Astrocyte of the spinal cord (primary cell): ENCODE measurements around the gene PLAAT2.

ENCODE experiments used
- DNase-seq: peaks from one replicate; pipeline ENCODE4 v3.0.0; 2011; ENCODE audit warnings: low read depth, low spot score
- H3K4me3 ChIP-seq: 2 replicates; pipeline ENCODE4 v1.5.1; 2011; ENCODE audit warnings: low read depth, mild to moderate bottlenecking, low read length, moderate library complexity
- CTCF ChIP-seq: IDR thresholded peaks from 2 replicates; pipeline ENCODE4 v1.5.1; 2012; ENCODE audit warnings: low read depth, mild to moderate bottlenecking, low read length, inconsistent platforms
- in situ Hi-C: cut with HindIII; loops from 2 replicates; pipeline ENCODE4 v1.10.0; 2017; ENCODE audit warnings: low sequenced_read_pairs

Gene PLAAT2

GRCh38 chr11:63512816-63513215 lies 50.4 kb downstream of the PLAAT2 start:
- no peak for DNase-seq
- in situ Hi-C loops = no loop called here
- H3K4me3 ChIP-seq = no peak overlapping the region
- no peak for TF ChIP-seq CTCF

DNA sequence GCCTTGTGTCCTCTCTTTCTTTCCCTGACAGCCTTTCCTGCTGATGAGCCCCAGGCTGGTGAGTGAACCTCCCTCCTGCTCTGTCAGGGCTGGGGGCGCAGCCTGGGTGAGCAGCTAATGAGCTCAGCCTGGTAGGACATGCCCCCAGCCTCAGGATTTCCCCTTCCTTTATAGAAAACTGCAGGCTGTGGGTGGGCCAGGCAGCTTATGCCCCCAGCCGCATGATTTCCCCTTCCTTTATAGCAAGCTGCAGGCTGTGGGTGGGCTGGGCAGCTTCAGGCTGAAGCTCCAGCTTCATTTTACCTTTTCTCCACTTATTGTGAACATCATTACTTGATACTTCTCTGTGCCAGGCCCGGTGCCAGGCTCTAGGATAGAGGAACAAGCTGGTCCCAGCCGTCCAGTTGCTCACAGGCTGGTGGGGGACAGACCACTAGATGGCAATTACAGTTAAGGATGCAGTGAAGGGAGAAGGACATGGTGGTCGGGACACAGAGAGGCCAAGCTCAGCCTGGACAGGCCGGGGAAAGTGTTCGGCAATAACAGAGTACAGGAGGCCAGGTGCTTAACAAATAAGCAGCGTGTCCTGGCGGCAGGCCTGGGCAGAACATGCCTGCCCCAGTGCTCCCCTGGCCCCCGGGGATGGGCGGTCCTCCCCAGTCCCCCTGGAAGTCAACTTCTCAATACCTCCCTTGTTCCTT lies 52.0 kb downstream of the PLAAT2 start:
- in situ Hi-C loops = no loop called here
- H3K4me3 ChIP-seq = no peak overlapping the region
- DNase-seq = no peak
- no peak for TF ChIP-seq CTCF

GRCh38 chr11:63510360-63511047 lies 52.7 kb downstream of the PLAAT2 start:
- DNase-seq = peak; percentile 72
- no peak overlapping the region for H3K4me3 ChIP-seq
- TF ChIP-seq CTCF = no peak
- in situ Hi-C loops = no loop called here

- no peak overlapping the region for H3K4me3 ChIP-seq
- TF ChIP-seq CTCF = no peak
- DNase-seq = no peak
- in situ Hi-C loops = no loop called here
Measured at GRCh38 chr11:63508745-63509144, 54.4 kb downstream of the PLAAT2 start.

- in situ Hi-C loops = no loop called here
- DNase-seq = no peak
- H3K4me3 ChIP-seq = no peak overlapping the region
- peak; percentile 23 for TF ChIP-seq CTCF
Measured at GRCh38 chr11:63508009-63508408, 55.2 kb downstream of the PLAAT2 start.

DNA sequence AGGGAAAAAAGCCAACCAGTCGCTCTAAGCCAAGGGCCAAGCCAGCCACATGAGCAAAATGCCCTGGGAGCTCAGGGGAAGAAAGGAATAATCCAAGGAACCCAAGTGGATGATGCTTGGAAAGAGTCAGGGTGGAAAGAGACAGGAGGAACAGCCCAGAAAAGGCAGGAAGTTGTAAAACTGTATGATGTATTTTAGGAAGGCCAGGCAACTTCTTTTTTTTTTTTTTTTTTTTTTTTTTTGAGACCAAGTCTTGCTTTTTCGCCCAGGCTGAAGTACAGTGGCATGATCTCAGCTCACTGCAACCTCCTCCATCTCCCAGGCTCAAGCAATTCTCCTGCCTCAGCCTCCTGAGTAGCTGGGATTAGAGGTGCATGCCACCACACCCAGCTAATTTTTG lies 55.7 kb downstream of the PLAAT2 start:
- DNase-seq = no peak
- in situ Hi-C loops = no loop called here
- no peak overlapping the region for H3K4me3 ChIP-seq
- TF ChIP-seq CTCF = no peak
